GM12878 (cell line): ENCODE results near the gene LZIC. TPM values are rescaled to one million over a fixed set of nuclear protein-coding genes. Genes with fewer than 3 reads are reported as not detected.
A peak's percentile ranks its signal among the peaks of the same experiment; 100 is the strongest.

ENCODE experiments used
- ATAC-seq: fragments of 200-7000 bp; cut with Tn5 transposase; 3 replicates; pipeline ENCODE4 v1.9.1; 2020; ENCODE audit warnings: mild to moderate bottlenecking, moderate library complexity
- BruUV-seq: library from RNA; stranded (reverse); fragments of 400-500 nt; replicated peaks from 2 replicates; lab custom pipeline; 2021; lab: Mats Ljungman, UMichigan
- CTCF ChIA-PET: fragments of 300-600 bp; sonication (Branson Sonifier 250); formaldehyde crosslinking; extraction: SDS; loops from one replicate; lab custom pipeline; 2021; ENCODE audit warnings: inconsistent platforms; lab: Yijun Ruan, JAX
- POLR2A ChIA-PET: fragments of 350-600 bp; formaldehyde crosslinking; extraction: SDS; loops from one replicate; lab custom pipeline; 2021; ENCODE audit warnings: inconsistent platforms; lab: Charles Lee
- RAD21 ChIA-PET: fragments of 300-600 bp; sonication (Branson Sonifier 250); formaldehyde crosslinking; loops from one replicate; lab custom pipeline; 2023; ENCODE audit warnings: antibody characterized with exemption; ENCODE audit not compliant: unreplicated experiment; lab: Charles Lee
- SMC1A ChIA-PET: fragments of 300-600 bp; sonication (Branson Sonifier 250); formaldehyde crosslinking; loops from one replicate; lab custom pipeline; 2023; ENCODE audit not compliant: unreplicated experiment, uncharacterized antibody; lab: Charles Lee
- DNase-seq: peaks from one replicate; pipeline ENCODE4 v3.0.0-alpha.2; 2011; ENCODE audit warnings: low read depth, low spot score
- FAIRE-seq: peaks from 3 replicates; lab custom pipeline; 2011; peaks lifted over from hg19 to GRCh38; lab: Jason Lieb, UNC
- H2AFZ ChIP-seq: 2 replicates; pipeline ENCODE4 v1.6.0; 2011; ENCODE audit warnings: low read depth, low read length, control low read depth; ENCODE audit not compliant: control insufficient read depth
- H3K27ac ChIP-seq: 2 replicates; pipeline ENCODE4 v1.5.1; 2011; ENCODE audit warnings: control low read depth; ENCODE audit not compliant: control insufficient read depth, insufficient read depth
- H3K27me3 ChIP-seq, 2 experiments: replicated peaks in 1 of 2; 2 replicates each; pipeline versions ENCODE4 v1.6.0 to v1.6.1; 2011; ENCODE audit warnings: low read length in 1 of 2; ENCODE audit not compliant: control insufficient read depth in 2 of 2, insufficient read depth in 2 of 2
- H3K36me3 ChIP-seq, 2 experiments: 2 replicates each; pipeline ENCODE4 v1.5.1; 2011; ENCODE audit warnings: low read length in 1 of 2; ENCODE audit not compliant: control insufficient read depth in 2 of 2, insufficient read depth in 2 of 2
- H3K4me1 ChIP-seq: 2 replicates; pipeline ENCODE4 v1.6.1; 2011; ENCODE audit warnings: mild to moderate bottlenecking, low read length, moderate library complexity, mixed read lengths; ENCODE audit not compliant: control insufficient read depth, insufficient read depth
- H3K4me2 ChIP-seq: 2 replicates; pipeline ENCODE4 v1.6.0; 2011; ENCODE audit warnings: control low read depth; ENCODE audit not compliant: control insufficient read depth, insufficient read depth
- H3K4me3 ChIP-seq: fragments of 200-600 bp; sonication (generic); 2 replicates; pipeline ENCODE4 v1.5.1; 2016
- H3K79me2 ChIP-seq: 2 replicates; pipeline ENCODE4 v1.6.0; 2011; ENCODE audit warnings: low read length; ENCODE audit not compliant: control insufficient read depth, insufficient read depth
- H3K9ac ChIP-seq: 2 replicates; pipeline ENCODE4 v1.8.0; 2011; ENCODE audit warnings: low read length, control low read depth, mixed read lengths; ENCODE audit not compliant: control insufficient read depth, insufficient read depth
- H3K9me3 ChIP-seq: replicated peaks from 3 replicates; pipeline ENCODE4 v1.5.1; 2011; ENCODE audit warnings: mild to moderate bottlenecking, low read length; ENCODE audit not compliant: control insufficient read depth, insufficient read depth
- H4K20me1 ChIP-seq: 2 replicates; pipeline ENCODE4 v1.6.0; 2011; ENCODE audit not compliant: control insufficient read depth, insufficient read depth
- ESRRA ChIP-seq: IDR thresholded peaks from 2 replicates; pipeline ENCODE4 v1.6.1; 2012; ENCODE audit warnings: mild to moderate bottlenecking, low read length, improper control_type of control experiment
- GATAD2B ChIP-seq: fragments of 450-650 bp; conservative IDR thresholded peaks from 2 replicates; pipeline ENCODE4 v1.6.1; 2017; ENCODE audit warnings: low read depth, mild to moderate bottlenecking, moderate library complexity
- PML ChIP-seq: IDR thresholded peaks from 2 replicates; pipeline ENCODE4 v1.6.1; 2012; ENCODE audit warnings: low read length, inconsistent platforms
- RB1 ChIP-seq: fragments of 450-650 bp; formaldehyde crosslinking; IDR thresholded peaks from 2 replicates; pipeline ENCODE4 v1.6.1; 2017; ENCODE audit warnings: mild to moderate bottlenecking, borderline replicate concordance
- ZBTB33 ChIP-seq: fragments of 450-650 bp; IDR thresholded peaks from 2 replicates; pipeline ENCODE4 v1.6.1; 2017; ENCODE audit warnings: mild to moderate bottlenecking
- WGBS: methylation state at CpG from one replicate; pipeline ENCODE4 v1.1.6; 2016; ENCODE audit warnings: low lambda C conversion rate; ENCODE audit not compliant: insufficient replicate concordance, insufficient coverage; ENCODE audit errors: missing lambda C conversion rate; 5-methylcytosine and 5-hydroxymethylcytosine counted together
- in situ Hi-C: fragments of 300-500 bp; cut with MboI; formaldehyde crosslinking; loops from 9 replicates; pipeline ENCODE4 v1.14.3; 2018; ENCODE audit warnings: mixed read lengths
- intact Hi-C: fragments of 100-400 bp; cut with micrococcal nuclease; formaldehyde crosslinking; loops from one replicate; pipeline ENCODE4 v1.14.2; 2022; ENCODE audit not compliant: unreplicated experiment
- polyA plus RNA-seq, 11 experiments: library from polyadenylated mRNA; depleted of rRNA in 4 of 11; unstranded in 6 of 11; stranded (reverse) in 5 of 11; fragments of >200 nt; fragmentation: Nextera tagmentation in 4 of 11; fragmentation: Illumina TruSeq in 1 of 11; extraction: Ambion mirVana in 4 of 11; extraction: Trizol in 1 of 11; gene quantifications; 1 replicate in 1 of 11; 2 replicates in 10 of 11; pipeline versions ENCODE4 v1.2.1 to v1.2.3, GENCODE V29; 2011 to 2016; ENCODE audit warnings: inconsistent platforms in 2 of 11, missing spikeins in 2 of 11, low read depth in 1 of 11
- total RNA-seq, 4 experiments: library from RNA; depleted of rRNA in 3 of 4; stranded (reverse); fragments of >200 nt in 3 of 4; fragmentation: Illumina TruSeq in 1 of 4; extraction: Trizol in 1 of 4; gene quantifications; 2 replicates each; pipeline versions ENCODE4 v1.2.1 to v1.2.3, GENCODE V29; 2013 to 2021
- TF ChIP-seq, protein P1 (sequence below): IDR thresholded peaks from 2 replicates; pipeline ENCODE4 v1.6.1; 2011; ENCODE audit warnings: mild to moderate bottlenecking, low read depth, low read length, moderate library complexity; ENCODE audit not compliant: insufficient replicate concordance

The LZIC gene
- total and polyA plus RNA-seq, 10 of the 15 experiments (the other 5 are each of a cell fraction or from before 2014, with no cell fraction given), result 7.3 to 30.3 (median 17.1) TPM

- Histone ChIP-seq H3K36me3 (no peaks in the 10 kb centered on the region), H3K9me3 (no peaks in the 10 kb centered on the region), H2AFZ (no peak overlapping the region), H3K27me3 (no peaks in the 10 kb centered on the region), H3K9ac (no peak overlapping the region), H3K27ac (no peak overlapping the region), H3K4me2 (peak overlapping the region; percentile 20; the same call in 1 of the 2 replicates), H3K4me1 (peaks cover 26% of the 10 kb centered on the region), H4K20me1 (no peaks in the 10 kb centered on the region), H3K79me2 (peaks cover 3% of the 10 kb centered on the region; the same call in 1 of the 2 replicates), H3K4me3 (no peak overlapping the region)
- BruUV-seq, result no TSS peak
- SMC1A ChIA-PET, result interaction anchor here (1.3 kb wide), 1 partner anchor 28 kb away, joined by 3 read pairs; no protein-coding TSS in a partner anchor
- no peak for TF ChIP-seq GATAD2B
- TF ChIP-seq, protein P1, sequence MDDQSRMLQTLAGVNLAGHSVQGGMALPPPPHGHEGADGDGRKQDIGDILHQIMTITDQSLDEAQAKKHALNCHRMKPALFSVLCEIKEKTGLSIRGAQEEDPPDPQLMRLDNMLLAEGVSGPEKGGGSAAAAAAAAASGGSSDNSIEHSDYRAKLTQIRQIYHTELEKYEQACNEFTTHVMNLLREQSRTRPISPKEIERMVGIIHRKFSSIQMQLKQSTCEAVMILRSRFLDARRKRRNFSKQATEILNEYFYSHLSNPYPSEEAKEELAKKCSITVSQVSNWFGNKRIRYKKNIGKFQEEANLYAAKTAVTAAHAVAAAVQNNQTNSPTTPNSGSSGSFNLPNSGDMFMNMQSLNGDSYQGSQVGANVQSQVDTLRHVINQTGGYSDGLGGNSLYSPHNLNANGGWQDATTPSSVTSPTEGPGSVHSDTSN, result no peak
- no peak for TF ChIP-seq PML
- no peak for TF ChIP-seq ZBTB33
- no peak for TF ChIP-seq RB1
- no peak for TF ChIP-seq ESRRA
- intact Hi-C loops (no loop called here), in situ Hi-C loops (no loop called here)
- CTCF ChIA-PET, result interaction anchor here (1.0 kb wide), 1 partner anchor 123 kb away, joined by 4 read pairs; no protein-coding TSS in a partner anchor
- POLR2A ChIA-PET, result no interaction called here
- DNase-seq (no peak), ATAC-seq (no peak), FAIRE-seq (no peak)
- 93% methylated on average over 5 of the region's 5 CpGs for WGBS
- RAD21 ChIA-PET, result interaction anchor here (1.6 kb wide), 1 partner anchor 34 kb away, joined by 3 read pairs; no protein-coding TSS in a partner anchor
These were observed 35.8 kb downstream of the LZIC start for GRCh38 chr1:9907441-9907840.
